ENCODE results near the gene DNM2.

- TF ChIP-seq CTCF (IDR thresholded peaks at IDR 0.05) (no peak), POLR2AphosphoS5 (IDR thresholded peaks at IDR 0.05) (no peak)
Observed at GRCh38 chr19:10683582-10683981, 34.3 kb upstream of the DNM2 start.
